ENCODE results near the gene DMD. TPM values are rescaled to one million over a fixed set of nuclear protein-coding genes. Genes with fewer than 3 reads are reported as not detected.

The DMD gene
- total and polyA plus RNA-seq, 2 of the 8 experiments (the other 6 are each of a cell fraction or from before 2014, with no cell fraction given): 4.8 to 7.4 TPM

DNA sequence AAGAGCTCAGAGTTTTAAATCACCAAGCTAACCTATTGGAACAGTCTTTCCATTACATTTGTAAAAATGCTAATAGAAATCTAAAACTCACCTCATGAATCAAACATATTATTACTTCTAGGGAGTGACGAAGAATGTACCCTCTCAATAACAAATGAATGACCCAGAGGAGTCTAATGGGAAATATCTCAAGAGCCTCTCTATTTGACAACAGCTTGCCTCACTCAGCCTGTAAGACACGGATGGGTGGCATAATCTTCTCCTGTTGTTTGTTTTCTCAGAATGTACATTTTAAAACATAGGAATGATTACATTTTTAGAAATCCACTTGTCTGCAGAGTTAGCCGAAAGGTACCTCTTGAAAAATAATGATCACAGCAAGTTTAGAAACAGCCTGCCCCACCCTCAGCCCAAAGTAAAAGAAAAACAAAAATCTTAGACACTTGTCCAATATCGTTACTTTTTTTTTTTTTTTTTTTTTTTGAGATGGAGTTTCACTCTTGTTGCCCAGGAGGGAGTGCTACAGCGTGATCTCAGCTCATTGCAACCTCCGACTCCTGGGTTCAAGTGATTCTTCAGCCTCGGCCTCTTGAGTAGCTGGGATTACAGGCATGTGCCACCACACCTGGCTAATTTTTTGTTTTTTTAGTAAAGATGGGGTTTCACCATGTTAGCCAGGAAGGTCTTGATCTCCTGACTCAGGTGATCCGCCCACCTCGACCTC, 1955.9 kb downstream of the DMD start (continued):
- TF ChIP-seq, protein P1, sequence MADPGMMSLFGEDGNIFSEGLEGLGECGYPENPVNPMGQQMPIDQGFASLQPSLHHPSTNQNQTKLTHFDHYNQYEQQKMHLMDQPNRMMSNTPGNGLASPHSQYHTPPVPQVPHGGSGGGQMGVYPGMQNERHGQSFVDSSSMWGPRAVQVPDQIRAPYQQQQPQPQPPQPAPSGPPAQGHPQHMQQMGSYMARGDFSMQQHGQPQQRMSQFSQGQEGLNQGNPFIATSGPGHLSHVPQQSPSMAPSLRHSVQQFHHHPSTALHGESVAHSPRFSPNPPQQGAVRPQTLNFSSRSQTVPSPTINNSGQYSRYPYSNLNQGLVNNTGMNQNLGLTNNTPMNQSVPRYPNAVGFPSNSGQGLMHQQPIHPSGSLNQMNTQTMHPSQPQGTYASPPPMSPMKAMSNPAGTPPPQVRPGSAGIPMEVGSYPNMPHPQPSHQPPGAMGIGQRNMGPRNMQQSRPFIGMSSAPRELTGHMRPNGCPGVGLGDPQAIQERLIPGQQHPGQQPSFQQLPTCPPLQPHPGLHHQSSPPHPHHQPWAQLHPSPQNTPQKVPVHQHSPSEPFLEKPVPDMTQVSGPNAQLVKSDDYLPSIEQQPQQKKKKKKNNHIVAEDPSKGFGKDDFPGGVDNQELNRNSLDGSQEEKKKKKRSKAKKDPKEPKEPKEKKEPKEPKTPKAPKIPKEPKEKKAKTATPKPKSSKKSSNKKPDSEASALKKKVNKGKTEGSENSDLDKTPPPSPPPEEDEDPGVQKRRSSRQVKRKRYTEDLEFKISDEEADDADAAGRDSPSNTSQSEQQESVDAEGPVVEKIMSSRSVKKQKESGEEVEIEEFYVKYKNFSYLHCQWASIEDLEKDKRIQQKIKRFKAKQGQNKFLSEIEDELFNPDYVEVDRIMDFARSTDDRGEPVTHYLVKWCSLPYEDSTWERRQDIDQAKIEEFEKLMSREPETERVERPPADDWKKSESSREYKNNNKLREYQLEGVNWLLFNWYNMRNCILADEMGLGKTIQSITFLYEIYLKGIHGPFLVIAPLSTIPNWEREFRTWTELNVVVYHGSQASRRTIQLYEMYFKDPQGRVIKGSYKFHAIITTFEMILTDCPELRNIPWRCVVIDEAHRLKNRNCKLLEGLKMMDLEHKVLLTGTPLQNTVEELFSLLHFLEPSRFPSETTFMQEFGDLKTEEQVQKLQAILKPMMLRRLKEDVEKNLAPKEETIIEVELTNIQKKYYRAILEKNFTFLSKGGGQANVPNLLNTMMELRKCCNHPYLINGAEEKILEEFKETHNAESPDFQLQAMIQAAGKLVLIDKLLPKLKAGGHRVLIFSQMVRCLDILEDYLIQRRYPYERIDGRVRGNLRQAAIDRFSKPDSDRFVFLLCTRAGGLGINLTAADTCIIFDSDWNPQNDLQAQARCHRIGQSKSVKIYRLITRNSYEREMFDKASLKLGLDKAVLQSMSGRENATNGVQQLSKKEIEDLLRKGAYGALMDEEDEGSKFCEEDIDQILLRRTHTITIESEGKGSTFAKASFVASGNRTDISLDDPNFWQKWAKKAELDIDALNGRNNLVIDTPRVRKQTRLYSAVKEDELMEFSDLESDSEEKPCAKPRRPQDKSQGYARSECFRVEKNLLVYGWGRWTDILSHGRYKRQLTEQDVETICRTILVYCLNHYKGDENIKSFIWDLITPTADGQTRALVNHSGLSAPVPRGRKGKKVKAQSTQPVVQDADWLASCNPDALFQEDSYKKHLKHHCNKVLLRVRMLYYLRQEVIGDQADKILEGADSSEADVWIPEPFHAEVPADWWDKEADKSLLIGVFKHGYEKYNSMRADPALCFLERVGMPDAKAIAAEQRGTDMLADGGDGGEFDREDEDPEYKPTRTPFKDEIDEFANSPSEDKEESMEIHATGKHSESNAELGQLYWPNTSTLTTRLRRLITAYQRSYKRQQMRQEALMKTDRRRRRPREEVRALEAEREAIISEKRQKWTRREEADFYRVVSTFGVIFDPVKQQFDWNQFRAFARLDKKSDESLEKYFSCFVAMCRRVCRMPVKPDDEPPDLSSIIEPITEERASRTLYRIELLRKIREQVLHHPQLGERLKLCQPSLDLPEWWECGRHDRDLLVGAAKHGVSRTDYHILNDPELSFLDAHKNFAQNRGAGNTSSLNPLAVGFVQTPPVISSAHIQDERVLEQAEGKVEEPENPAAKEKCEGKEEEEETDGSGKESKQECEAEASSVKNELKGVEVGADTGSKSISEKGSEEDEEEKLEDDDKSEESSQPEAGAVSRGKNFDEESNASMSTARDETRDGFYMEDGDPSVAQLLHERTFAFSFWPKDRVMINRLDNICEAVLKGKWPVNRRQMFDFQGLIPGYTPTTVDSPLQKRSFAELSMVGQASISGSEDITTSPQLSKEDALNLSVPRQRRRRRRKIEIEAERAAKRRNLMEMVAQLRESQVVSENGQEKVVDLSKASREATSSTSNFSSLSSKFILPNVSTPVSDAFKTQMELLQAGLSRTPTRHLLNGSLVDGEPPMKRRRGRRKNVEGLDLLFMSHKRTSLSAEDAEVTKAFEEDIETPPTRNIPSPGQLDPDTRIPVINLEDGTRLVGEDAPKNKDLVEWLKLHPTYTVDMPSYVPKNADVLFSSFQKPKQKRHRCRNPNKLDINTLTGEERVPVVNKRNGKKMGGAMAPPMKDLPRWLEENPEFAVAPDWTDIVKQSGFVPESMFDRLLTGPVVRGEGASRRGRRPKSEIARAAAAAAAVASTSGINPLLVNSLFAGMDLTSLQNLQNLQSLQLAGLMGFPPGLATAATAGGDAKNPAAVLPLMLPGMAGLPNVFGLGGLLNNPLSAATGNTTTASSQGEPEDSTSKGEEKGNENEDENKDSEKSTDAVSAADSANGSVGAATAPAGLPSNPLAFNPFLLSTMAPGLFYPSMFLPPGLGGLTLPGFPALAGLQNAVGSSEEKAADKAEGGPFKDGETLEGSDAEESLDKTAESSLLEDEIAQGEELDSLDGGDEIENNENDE (IDR thresholded peaks at IDR 0.05; ENCODE audit: insufficient replicate concordance, low read length): no peak
- TF ChIP-seq SUZ12 (IDR thresholded peaks at IDR 0.05; ENCODE audit: low read length) (no peak), EGR1 (IDR thresholded peaks at IDR 0.05; ENCODE audit: borderline replicate concordance, low read depth, low read length) (no peak), JUND (IDR thresholded peaks at IDR 0.05; ENCODE audit: low read length) (no peak), CBX8 (IDR thresholded peaks at IDR 0.05; ENCODE audit: borderline replicate concordance, low read depth, low read length) (no peak), GTF2F1 (IDR thresholded peaks at IDR 0.05; ENCODE audit: borderline replicate concordance, low read depth, low read length) (no peak), NRF1 (IDR thresholded peaks at IDR 0.05; ENCODE audit: low read depth, low read length) (no peak), TCF12 (IDR thresholded peaks at IDR 0.05; ENCODE audit: low read depth, low read length) (no peak), KDM5A (IDR thresholded peaks at IDR 0.05; ENCODE audit: low read length) (no peak)

Measured in H1 (cell line).